ENCODE results near the gene FZD7. TPM values are rescaled to one million over a fixed set of nuclear protein-coding genes. Genes with fewer than 3 reads are reported as not detected.

The FZD7 gene
- total and polyA plus RNA-seq, 9 of the 15 experiments (the other 6 are each of a cell fraction or from before 2014, with no cell fraction given), result 0.11 to 2.4 (median 0.69) TPM

Other genes starting within 250 kb of the FZD7 start
- not detected in 2 replicates for gene CDK15, start 227.3 kb upstream of the FZD7 start, total RNA-seq (2014; rRNA removed)
- not detected in 2 replicates for gene CDK15, start 227.3 kb upstream of the FZD7 start, total RNA-seq (2014; rRNA removed; fragmentation: Illumina TruSeq; extraction: Trizol)
- gene CDK15, start 227.3 kb upstream of the FZD7 start, total RNA-seq (2015; rRNA removed; fragmentation: Illumina TruSeq; extraction: Trizol), result 0.19 TPM in 1 of 2 replicates, not detected in the other
- gene CDK15, start 227.3 kb upstream of the FZD7 start, total RNA-seq (2021), result not detected in 2 replicates
- gene CDK15, start 227.3 kb upstream of the FZD7 start, polyA plus RNA-seq (2011; rRNA removed), result not detected in 2 replicates
- gene CDK15, start 227.3 kb upstream of the FZD7 start, polyA plus RNA-seq (2014; fragmentation: Illumina TruSeq; extraction: Trizol), result not detected in 2 replicates
- gene CDK15, start 227.3 kb upstream of the FZD7 start, polyA plus RNA-seq (2014; fragmentation: Nextera tagmentation; extraction: Ambion mirVana), result not detected
- not detected in 2 replicates for gene CDK15, start 227.3 kb upstream of the FZD7 start, polyA plus RNA-seq (2014; rRNA removed)
- gene KIAA2012, start 39.4 kb downstream of the FZD7 start, total RNA-seq (2014; rRNA removed), result not detected in 2 replicates
- gene KIAA2012, start 39.4 kb downstream of the FZD7 start, total RNA-seq (2014; rRNA removed; fragmentation: Illumina TruSeq; extraction: Trizol), result not detected in 2 replicates
- not detected in 2 replicates for gene KIAA2012, start 39.4 kb downstream of the FZD7 start, total RNA-seq (2015; rRNA removed; fragmentation: Illumina TruSeq; extraction: Trizol)
- gene KIAA2012, start 39.4 kb downstream of the FZD7 start, total RNA-seq (2021), result not detected in 2 replicates
- not detected in 2 replicates for gene KIAA2012, start 39.4 kb downstream of the FZD7 start, polyA plus RNA-seq (2011; rRNA removed)
- not detected in 2 replicates for gene KIAA2012, start 39.4 kb downstream of the FZD7 start, polyA plus RNA-seq (2014; fragmentation: Illumina TruSeq; extraction: Trizol)
- not detected for gene KIAA2012, start 39.4 kb downstream of the FZD7 start, polyA plus RNA-seq (2014; fragmentation: Nextera tagmentation; extraction: Ambion mirVana)
- not detected in 2 replicates for gene KIAA2012, start 39.4 kb downstream of the FZD7 start, polyA plus RNA-seq (2014; rRNA removed)
- 63.7 and 67.3 TPM in 2 replicates for gene SUMO1, start 204.7 kb downstream of the FZD7 start, total RNA-seq (2014; rRNA removed)
- gene SUMO1, start 204.7 kb downstream of the FZD7 start, total RNA-seq (2014; rRNA removed; fragmentation: Illumina TruSeq; extraction: Trizol), result 110 and 126 TPM in 2 replicates
- gene SUMO1, start 204.7 kb downstream of the FZD7 start, total RNA-seq (2015; rRNA removed; fragmentation: Illumina TruSeq; extraction: Trizol), result 82.8 and 92.0 TPM in 2 replicates
- gene SUMO1, start 204.7 kb downstream of the FZD7 start, total RNA-seq (2021), result 67.5 and 70.0 TPM in 2 replicates
- gene SUMO1, start 204.7 kb downstream of the FZD7 start, polyA plus RNA-seq (2011; rRNA removed), result 63.1 and 84.6 TPM in 2 replicates
- 117 and 140 TPM in 2 replicates for gene SUMO1, start 204.7 kb downstream of the FZD7 start, polyA plus RNA-seq (2014; fragmentation: Illumina TruSeq; extraction: Trizol)
- 100 to 1,000 TPM; 279 to 292 TPM for gene SUMO1, start 204.7 kb downstream of the FZD7 start, polyA plus RNA-seq (2014; fragmentation: Nextera tagmentation; extraction: Ambion mirVana)
- 79.6 and 83.2 TPM in 2 replicates for gene SUMO1, start 204.7 kb downstream of the FZD7 start, polyA plus RNA-seq (2014; rRNA removed)
- 120 and 132 TPM in 2 replicates for gene NOP58, start 231.9 kb downstream of the FZD7 start, total RNA-seq (2014; rRNA removed)
- 208 and 241 TPM in 2 replicates for gene NOP58, start 231.9 kb downstream of the FZD7 start, total RNA-seq (2014; rRNA removed; fragmentation: Illumina TruSeq; extraction: Trizol)
- gene NOP58, start 231.9 kb downstream of the FZD7 start, total RNA-seq (2015; rRNA removed; fragmentation: Illumina TruSeq; extraction: Trizol), result 199 and 215 TPM in 2 replicates
- gene NOP58, start 231.9 kb downstream of the FZD7 start, total RNA-seq (2021), result 135 and 142 TPM in 2 replicates
- gene NOP58, start 231.9 kb downstream of the FZD7 start, polyA plus RNA-seq (2011; rRNA removed), result 113 and 163 TPM in 2 replicates
- 193 and 218 TPM in 2 replicates for gene NOP58, start 231.9 kb downstream of the FZD7 start, polyA plus RNA-seq (2014; fragmentation: Illumina TruSeq; extraction: Trizol)
- gene NOP58, start 231.9 kb downstream of the FZD7 start, polyA plus RNA-seq (2014; fragmentation: Nextera tagmentation; extraction: Ambion mirVana), result 100 to 1,000 TPM; 290 to 332 TPM
- gene NOP58, start 231.9 kb downstream of the FZD7 start, polyA plus RNA-seq (2014; rRNA removed), result 185 and 192 TPM in 2 replicates

Measured in K562 (cell line).